Erythroblast (primary cell): Measurements from ENCODE around the gene EIF5AL1.
"Not testable (repeated sequence)": the region's sequence is repeated elsewhere in the genome, so short reads cannot be mapped to it uniquely, and the experiment has no call there.

Experiments used
- GATA1 ChIP-seq: IDR thresholded peaks from 2 replicates; pipeline ENCODE4 v1.6.1; 2011; ENCODE audit warnings: low read depth, mild to moderate bottlenecking, control low read depth, low read length, moderate library complexity
- POLR2A ChIP-seq: IDR thresholded peaks from 2 replicates; pipeline ENCODE4 v1.6.1; 2011; ENCODE audit warnings: mild to moderate bottlenecking, low read length

DNA sequence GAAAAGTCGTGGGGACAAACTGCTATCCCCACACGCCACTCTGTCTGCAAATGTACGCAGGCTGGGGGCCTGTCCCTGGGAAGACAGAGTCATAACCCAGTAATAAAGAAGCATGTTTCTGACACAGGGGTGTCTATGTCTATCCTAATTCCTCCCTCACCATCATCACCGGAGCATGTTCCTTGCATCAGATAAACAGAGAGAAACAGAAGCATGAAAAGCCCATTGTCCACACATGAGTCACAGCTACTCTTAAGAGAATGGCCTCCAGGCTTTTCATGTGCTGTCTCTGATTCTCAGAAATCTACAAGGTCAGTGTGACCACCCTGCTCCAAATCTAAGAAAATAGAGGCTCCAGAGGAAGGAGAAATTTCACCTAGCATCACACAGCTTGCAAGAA lies 4.1 kb upstream of the EIF5AL1 start:
- not testable (repeated sequence) for TF ChIP-seq POLR2A, GATA1
